OCI-LY7 (cell line): ENCODE data around the gene MAGOH. TPM values are rescaled to one million over a fixed set of nuclear protein-coding genes. Genes with fewer than 3 reads are reported as not detected.
"Not testable (repeated sequence)": the region's sequence is repeated elsewhere in the genome, so short reads cannot be mapped to it uniquely, and the experiment has no call there.

Experiments used
- BruUV-seq: library from RNA; stranded (reverse); fragments of 400-500 nt; replicated peaks from 2 replicates; lab custom pipeline; 2021; lab: Mats Ljungman, UMichigan
- CTCF ChIA-PET: fragments of 300-600 bp; sonication (Branson Sonifier 250); formaldehyde crosslinking; loops from one replicate; lab custom pipeline; 2022; ENCODE audit warnings: antibody characterized with exemption; ENCODE audit not compliant: unreplicated experiment; lab: Charles Lee
- POLR2A ChIA-PET: fragments of 300-600 bp; sonication (Branson Sonifier 250); formaldehyde crosslinking; loops from one replicate; lab custom pipeline; 2022; ENCODE audit warnings: antibody characterized with exemption; lab: Charles Lee
- DNase-seq: peaks from one replicate; pipeline ENCODE4 v3.0.0-alpha.2; 2015; ENCODE audit warnings: low spot score
- H2AFZ ChIP-seq: fragments of 200-600 bp; sonication (generic), shearing (Covaris generic); 2 replicates; pipeline ENCODE4 v1.6.1; 2014; ENCODE audit warnings: mild to moderate bottlenecking, antibody characterized with exemption, low read length, moderate library complexity
- H3K27ac ChIP-seq: fragments of 200-600 bp; sonication (generic); 2 replicates; pipeline ENCODE4 v1.5.1; 2014; ENCODE audit warnings: mixed run types, low read depth, mild to moderate bottlenecking, moderate library complexity, low read length, inconsistent platforms; ENCODE audit not compliant: poor library complexity, severe bottlenecking
- H3K36me3 ChIP-seq: fragments of 200-600 bp; sonication (generic); 2 replicates; pipeline ENCODE4 v1.6.1; 2014; ENCODE audit warnings: mild to moderate bottlenecking, antibody characterized with exemption, low read length, moderate library complexity, mixed read lengths; ENCODE audit not compliant: insufficient read depth
- H3K4me1 ChIP-seq: fragments of 200-600 bp; sonication (generic); 2 replicates; pipeline ENCODE4 v1.5.1; 2014; ENCODE audit warnings: mild to moderate bottlenecking, low read length; ENCODE audit not compliant: insufficient read depth, poor library complexity, severe bottlenecking
- H3K4me2 ChIP-seq: fragments of 200-600 bp; sonication (generic); 2 replicates; pipeline ENCODE4 v1.6.1; 2014; ENCODE audit warnings: mild to moderate bottlenecking, low read length
- H3K4me3 ChIP-seq: fragments of 200-600 bp; sonication (generic); 2 replicates; pipeline ENCODE4 v1.5.1; 2014; ENCODE audit warnings: mild to moderate bottlenecking, low read depth, low read length; ENCODE audit not compliant: poor library complexity, severe bottlenecking
- H3K79me2 ChIP-seq: fragments of 200-600 bp; sonication (generic); 2 replicates; pipeline ENCODE4 v1.6.1; 2016; ENCODE audit warnings: low read depth, mild to moderate bottlenecking, low read length, moderate library complexity, mixed read lengths; ENCODE audit not compliant: insufficient read depth
- H3K9me2 ChIP-seq: fragments of 200-600 bp; sonication (generic); 2 replicates; pipeline ENCODE4 v1.6.1; 2016; ENCODE audit warnings: mild to moderate bottlenecking, low read length, mixed read lengths; ENCODE audit not compliant: insufficient read depth
- H3K9me3 ChIP-seq: fragments of 200-600 bp; sonication (generic); 2 replicates; pipeline ENCODE4 v1.6.1; 2014; ENCODE audit warnings: mild to moderate bottlenecking, mixed run types, low read length, mixed read lengths
- H4K20me1 ChIP-seq: fragments of 200-600 bp; sonication (generic); 2 replicates; pipeline ENCODE4 v1.6.1; 2014; ENCODE audit warnings: mild to moderate bottlenecking, antibody characterized with exemption, low read length, moderate library complexity, mixed read lengths; ENCODE audit not compliant: insufficient read depth
- CTCF ChIP-seq: fragments of 200-600 bp; sonication (generic); conservative IDR thresholded peaks from 2 replicates; pipeline ENCODE4 v1.5.1; 2014; ENCODE audit warnings: mild to moderate bottlenecking, antibody characterized with exemption, low read length, moderate library complexity, mixed read lengths
- EZH2phosphoT487 ChIP-seq: fragments of 200-600 bp; sonication (generic); IDR thresholded peaks from 2 replicates; pipeline ENCODE4 v1.6.1; 2018; ENCODE audit warnings: low read depth, borderline replicate concordance, mild to moderate bottlenecking, mixed run types, antibody characterized with exemption, low read length, moderate library complexity, mixed read lengths
- intact Hi-C: fragments of 100-400 bp; cut with micrococcal nuclease; formaldehyde crosslinking; loops from one replicate; pipeline ENCODE4 v1.10.0; 2022; ENCODE audit not compliant: unreplicated experiment
- total RNA-seq, 2 experiments: library from RNA; depleted of rRNA in 1 of 2; stranded (reverse); fragments of >200 nt in 1 of 2; shearing (Covaris generic) in 1 of 2; gene quantifications; 2 replicates each; pipeline ENCODE4 v1.2.3, GENCODE V29; 2014 to 2022

Gene MAGOH
- total RNA-seq, 2 experiments from 2014 or later = 87.3 to 98.3 TPM

GRCh38 chr1:53284224-53285020, 46.1 kb upstream of the MAGOH start:
- Histone ChIP-seq H2AFZ (no peak overlapping the region), H3K4me2 (no peak overlapping the region), H3K9me3 (no peaks in the 10 kb centered on the region), H3K36me3 (peaks cover 87% of the 10 kb centered on the region), H3K4me3 (no peak overlapping the region), H4K20me1 (no peaks in the 10 kb centered on the region), H3K27ac (no peak overlapping the region), H3K9me2 (no peaks in the 10 kb centered on the region), H3K79me2 (no peaks in the 10 kb centered on the region), H3K4me1 (no peaks in the 10 kb centered on the region)
- no peak for DNase-seq
- intact Hi-C loops = no loop called here
- BruUV-seq = no TSS peak
- ChIA-PET POLR2A (no interaction called here), CTCF (no interaction called here)
- TF ChIP-seq CTCF (no peak), EZH2phosphoT487 (no peak)

- H2AFZ ChIP-seq, BruUV-seq, CTCF ChIA-PET: not testable (repeated sequence)
These were observed 44.8 kb upstream of the MAGOH start for GRCh38 chr1:53283156-53283555.

GRCh38 chr1:53281133-53281532, 42.8 kb upstream of the MAGOH start:
- H3K36me3 ChIP-seq = peaks cover 81% of the 10 kb centered on the region
- intact Hi-C loops = no loop called here
- POLR2A ChIA-PET = no interaction called here
- no peaks in the 10 kb centered on the region for H3K9me2 ChIP-seq
- H2AFZ ChIP-seq = no peak overlapping the region
- no peak overlapping the region for H3K27ac ChIP-seq
- no peaks in the 10 kb centered on the region for H3K9me3 ChIP-seq
- H3K4me1 ChIP-seq = no peaks in the 10 kb centered on the region
- H3K4me2 ChIP-seq = no peak overlapping the region
- CTCF ChIA-PET = no interaction called here
- no peaks in the 10 kb centered on the region for H3K79me2 ChIP-seq
- no TSS peak for BruUV-seq
- no peak overlapping the region for H3K4me3 ChIP-seq
- no peaks in the 10 kb centered on the region for H4K20me1 ChIP-seq
- TF ChIP-seq EZH2phosphoT487 = no peak
- DNase-seq = no peak

More at GRCh38 chr1:53283156-53283555, 44.8 kb upstream of the MAGOH start:
- H3K9me2 ChIP-seq, H3K27ac ChIP-seq, H4K20me1 ChIP-seq, DNase-seq, H3K4me2 ChIP-seq, POLR2A ChIA-PET, H3K4me3 ChIP-seq, intact Hi-C loops, H3K4me1 ChIP-seq, H3K79me2 ChIP-seq, H3K9me3 ChIP-seq: not testable (repeated sequence)
- peaks cover 83% of the 10 kb centered on the region for H3K36me3 ChIP-seq
